ENCODE results near the gene HECW1.

The HECW1 gene

GRCh38 chr7:43281268-43281667 is 168.8 kb downstream of the HECW1 start:
- no peak overlapping the region for H3K4me2 ChIP-seq (ENCODE audit: low read length)
- peaks cover 50% of the 10 kb centered on the region for H3K27me3 ChIP-seq (ENCODE audit: control insufficient read depth, insufficient read depth, low read length)
- H3K4me3 ChIP-seq (ENCODE audit: low read length): no peak overlapping the region
- H3K9me3 ChIP-seq (replicated peaks; ENCODE audit: low read length): no peaks in the 10 kb centered on the region
- no peaks in the 10 kb centered on the region for H3K4me1 ChIP-seq (ENCODE audit: control insufficient read depth, insufficient read depth, low read length)
- H3K9ac ChIP-seq (ENCODE audit: low read depth, low read length): no peak overlapping the region
- H3K36me3 ChIP-seq (ENCODE audit: insufficient read depth, low read length): no peaks in the 10 kb centered on the region

GRCh38 chr7:43283706-43284105 is 171.3 kb downstream of the HECW1 start:
- Histone ChIP-seq H3K27me3 (ENCODE audit: control insufficient read depth, insufficient read depth, low read length) (peaks cover 40% of the 10 kb centered on the region), H3K4me1 (ENCODE audit: control insufficient read depth, insufficient read depth, low read length) (no peaks in the 10 kb centered on the region), H3K9ac (ENCODE audit: low read depth, low read length) (no peak overlapping the region)

GRCh38 chr7:43289826-43290225 is 177.4 kb downstream of the HECW1 start:
- Histone ChIP-seq H3K9ac (ENCODE audit: low read depth, low read length) (no peak overlapping the region), H3K4me2 (ENCODE audit: low read length) (no peak overlapping the region), H3K9me3 (replicated peaks; ENCODE audit: low read length) (no peaks in the 10 kb centered on the region), H3K4me3 (ENCODE audit: low read length) (no peak overlapping the region), H3K36me3 (ENCODE audit: insufficient read depth, low read length) (no peaks in the 10 kb centered on the region), H3K27me3 (ENCODE audit: control insufficient read depth, insufficient read depth, low read length) (peaks cover 15% of the 10 kb centered on the region), H3K4me1 (ENCODE audit: control insufficient read depth, insufficient read depth, low read length) (no peaks in the 10 kb centered on the region)

More at GRCh38 chr7:43283706-43284105, 171.3 kb downstream of the HECW1 start:
- no peaks in the 10 kb centered on the region for H3K36me3 ChIP-seq (ENCODE audit: insufficient read depth, low read length)
- H3K9me3 ChIP-seq (replicated peaks; ENCODE audit: low read length): no peaks in the 10 kb centered on the region
- H3K4me2 ChIP-seq (ENCODE audit: low read length): no peak overlapping the region
- no peak overlapping the region for H3K4me3 ChIP-seq (ENCODE audit: low read length)

- Histone ChIP-seq H3K27me3 (ENCODE audit: control insufficient read depth, insufficient read depth, low read length) (peaks cover 14% of the 10 kb centered on the region), H3K36me3 (ENCODE audit: insufficient read depth, low read length) (no peaks in the 10 kb centered on the region), H3K4me3 (ENCODE audit: low read length) (no peak overlapping the region), H3K4me1 (ENCODE audit: control insufficient read depth, insufficient read depth, low read length) (no peaks in the 10 kb centered on the region), H3K9ac (ENCODE audit: low read depth, low read length) (no peak overlapping the region), H3K9me3 (replicated peaks; ENCODE audit: low read length) (no peaks in the 10 kb centered on the region), H3K4me2 (ENCODE audit: low read length) (no peak overlapping the region)
Observed at GRCh38 chr7:43290978-43291377, 178.5 kb downstream of the HECW1 start.

- Histone ChIP-seq H3K9ac (ENCODE audit: low read depth, low read length) (no peak overlapping the region), H3K9me3 (replicated peaks; ENCODE audit: low read length) (no peaks in the 10 kb centered on the region), H3K4me2 (ENCODE audit: low read length) (no peak overlapping the region)
Observed at GRCh38 chr7:43291789-43292188, 179.3 kb downstream of the HECW1 start.

GRCh38 chr7:43292384-43292783 is 179.9 kb downstream of the HECW1 start:
- H3K9me3 ChIP-seq (replicated peaks; ENCODE audit: low read length): no peaks in the 10 kb centered on the region
- no peak overlapping the region for H3K4me2 ChIP-seq (ENCODE audit: low read length)
- no peaks in the 10 kb centered on the region for H3K4me1 ChIP-seq (ENCODE audit: control insufficient read depth, insufficient read depth, low read length)
- H3K9ac ChIP-seq (ENCODE audit: low read depth, low read length): no peak overlapping the region
- H3K27me3 ChIP-seq (ENCODE audit: control insufficient read depth, insufficient read depth, low read length): peaks cover 20% of the 10 kb centered on the region
- H3K36me3 ChIP-seq (ENCODE audit: insufficient read depth, low read length): no peaks in the 10 kb centered on the region
- H3K4me3 ChIP-seq (ENCODE audit: low read length): no peak overlapping the region

More at GRCh38 chr7:43291789-43292188, 179.3 kb downstream of the HECW1 start:
- Histone ChIP-seq H3K4me1 (ENCODE audit: control insufficient read depth, insufficient read depth, low read length) (no peaks in the 10 kb centered on the region), H3K27me3 (ENCODE audit: control insufficient read depth, insufficient read depth, low read length) (peaks cover 17% of the 10 kb centered on the region), H3K36me3 (ENCODE audit: insufficient read depth, low read length) (no peaks in the 10 kb centered on the region), H3K4me3 (ENCODE audit: low read length) (no peak overlapping the region)

GRCh38 chr7:43294080-43294630 is 181.7 kb downstream of the HECW1 start:
- Histone ChIP-seq H3K9me3 (replicated peaks; ENCODE audit: low read length) (no peaks in the 10 kb centered on the region), H3K27me3 (ENCODE audit: control insufficient read depth, insufficient read depth, low read length) (peaks cover 20% of the 10 kb centered on the region), H3K4me3 (ENCODE audit: low read length) (no peak overlapping the region), H3K4me2 (ENCODE audit: low read length) (no peak overlapping the region), H3K9ac (ENCODE audit: low read depth, low read length) (no peak overlapping the region), H3K4me1 (ENCODE audit: control insufficient read depth, insufficient read depth, low read length) (no peaks in the 10 kb centered on the region), H3K36me3 (ENCODE audit: insufficient read depth, low read length) (no peaks in the 10 kb centered on the region)

GRCh38 chr7:43295429-43295828 is 183.0 kb downstream of the HECW1 start:
- no peak overlapping the region for H3K4me3 ChIP-seq (ENCODE audit: low read length)
- no peaks in the 10 kb centered on the region for H3K9me3 ChIP-seq (replicated peaks; ENCODE audit: low read length)
- no peak overlapping the region for H3K9ac ChIP-seq (ENCODE audit: low read depth, low read length)
- H3K4me2 ChIP-seq (ENCODE audit: low read length): no peak overlapping the region
- no peaks in the 10 kb centered on the region for H3K4me1 ChIP-seq (ENCODE audit: control insufficient read depth, insufficient read depth, low read length)
- no peaks in the 10 kb centered on the region for H3K36me3 ChIP-seq (ENCODE audit: insufficient read depth, low read length)
- H3K27me3 ChIP-seq (ENCODE audit: control insufficient read depth, insufficient read depth, low read length): peaks cover 29% of the 10 kb centered on the region

- no peak overlapping the region for H3K9ac ChIP-seq (ENCODE audit: low read depth, low read length)
- H3K27me3 ChIP-seq (ENCODE audit: control insufficient read depth, insufficient read depth, low read length): peaks cover 30% of the 10 kb centered on the region
- no peaks in the 10 kb centered on the region for H3K4me1 ChIP-seq (ENCODE audit: control insufficient read depth, insufficient read depth, low read length)
- H3K4me3 ChIP-seq (ENCODE audit: low read length): no peak overlapping the region
- no peaks in the 10 kb centered on the region for H3K9me3 ChIP-seq (replicated peaks; ENCODE audit: low read length)
- no peaks in the 10 kb centered on the region for H3K36me3 ChIP-seq (ENCODE audit: insufficient read depth, low read length)
- no peak overlapping the region for H3K4me2 ChIP-seq (ENCODE audit: low read length)
Observed at GRCh38 chr7:43296306-43296705, 183.9 kb downstream of the HECW1 start.

- Histone ChIP-seq H3K9me3 (replicated peaks; ENCODE audit: low read length) (no peaks in the 10 kb centered on the region), H3K4me3 (ENCODE audit: low read length) (no peak overlapping the region), H3K9ac (ENCODE audit: low read depth, low read length) (no peak overlapping the region), H3K27me3 (ENCODE audit: control insufficient read depth, insufficient read depth, low read length) (peaks cover 22% of the 10 kb centered on the region), H3K36me3 (ENCODE audit: insufficient read depth, low read length) (no peaks in the 10 kb centered on the region), H3K4me2 (ENCODE audit: low read length) (no peak overlapping the region), H3K4me1 (ENCODE audit: control insufficient read depth, insufficient read depth, low read length) (no peaks in the 10 kb centered on the region)
Observed at GRCh38 chr7:43298617-43299016, 186.2 kb downstream of the HECW1 start.

GRCh38 chr7:43300121-43300520 is 187.7 kb downstream of the HECW1 start:
- H3K36me3 ChIP-seq (ENCODE audit: insufficient read depth, low read length): no peaks in the 10 kb centered on the region
- H3K9me3 ChIP-seq (replicated peaks; ENCODE audit: low read length): no peaks in the 10 kb centered on the region
- no peaks in the 10 kb centered on the region for H3K4me1 ChIP-seq (ENCODE audit: control insufficient read depth, insufficient read depth, low read length)
- no peak overlapping the region for H3K4me2 ChIP-seq (ENCODE audit: low read length)
- H3K4me3 ChIP-seq (ENCODE audit: low read length): no peak overlapping the region
- no peak overlapping the region for H3K9ac ChIP-seq (ENCODE audit: low read depth, low read length)
- H3K27me3 ChIP-seq (ENCODE audit: control insufficient read depth, insufficient read depth, low read length): peaks cover 25% of the 10 kb centered on the region

GRCh38 chr7:43302211-43302711 is 189.8 kb downstream of the HECW1 start:
- Histone ChIP-seq H3K4me3 (ENCODE audit: low read length) (no peak overlapping the region), H3K4me1 (ENCODE audit: control insufficient read depth, insufficient read depth, low read length) (no peaks in the 10 kb centered on the region), H3K9ac (ENCODE audit: low read depth, low read length) (no peak overlapping the region), H3K9me3 (replicated peaks; ENCODE audit: low read length) (no peaks in the 10 kb centered on the region), H3K27me3 (ENCODE audit: control insufficient read depth, insufficient read depth, low read length) (peaks cover 17% of the 10 kb centered on the region), H3K36me3 (ENCODE audit: insufficient read depth, low read length) (no peaks in the 10 kb centered on the region), H3K4me2 (ENCODE audit: low read length) (no peak overlapping the region)

Measured in skeletal muscle satellite cell (primary cell).